ENCODE data around the gene ALK. TPM values are rescaled to one million over a fixed set of nuclear protein-coding genes. Genes with fewer than 3 reads are reported as not detected.

The ALK gene
- total RNA-seq, 1 donor from 2014 or later = not detected

DNA sequence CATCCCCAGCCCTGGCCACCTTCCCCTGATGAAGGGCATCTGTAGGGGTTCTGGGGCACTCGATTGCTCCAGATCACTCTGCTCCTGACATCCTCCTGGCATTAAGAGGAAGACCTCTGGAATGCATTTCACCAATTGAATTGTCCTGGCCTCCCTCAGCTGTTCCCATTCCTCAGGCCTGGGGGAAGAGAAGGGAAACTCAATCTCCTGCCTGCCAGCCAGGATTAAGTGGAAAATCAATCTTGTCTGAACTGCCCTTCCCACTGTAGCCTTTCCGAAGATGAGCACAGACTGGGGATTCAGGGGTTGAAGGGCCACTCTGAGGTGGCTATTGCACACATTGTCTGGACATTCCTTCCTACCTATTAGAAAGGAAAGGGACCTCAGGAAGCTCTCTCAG is 99.8 kb downstream of the ALK start:
- Mint-ChIP-seq H3K9me3 (ENCODE audit: low read depth) (peaks cover 10% of the 10 kb centered on the region), H3K4me1 (ENCODE audit: low read depth) (peaks cover 4% of the 10 kb centered on the region), H3K4me3 (ENCODE audit: low read depth) (no peak overlapping the region), H3K36me3 (ENCODE audit: insufficient read depth) (no peaks in the 10 kb centered on the region), H3K27me3 (no peaks in the 10 kb centered on the region), H3K27ac (no peak overlapping the region)
- TF ChIP-seq, protein P1, sequence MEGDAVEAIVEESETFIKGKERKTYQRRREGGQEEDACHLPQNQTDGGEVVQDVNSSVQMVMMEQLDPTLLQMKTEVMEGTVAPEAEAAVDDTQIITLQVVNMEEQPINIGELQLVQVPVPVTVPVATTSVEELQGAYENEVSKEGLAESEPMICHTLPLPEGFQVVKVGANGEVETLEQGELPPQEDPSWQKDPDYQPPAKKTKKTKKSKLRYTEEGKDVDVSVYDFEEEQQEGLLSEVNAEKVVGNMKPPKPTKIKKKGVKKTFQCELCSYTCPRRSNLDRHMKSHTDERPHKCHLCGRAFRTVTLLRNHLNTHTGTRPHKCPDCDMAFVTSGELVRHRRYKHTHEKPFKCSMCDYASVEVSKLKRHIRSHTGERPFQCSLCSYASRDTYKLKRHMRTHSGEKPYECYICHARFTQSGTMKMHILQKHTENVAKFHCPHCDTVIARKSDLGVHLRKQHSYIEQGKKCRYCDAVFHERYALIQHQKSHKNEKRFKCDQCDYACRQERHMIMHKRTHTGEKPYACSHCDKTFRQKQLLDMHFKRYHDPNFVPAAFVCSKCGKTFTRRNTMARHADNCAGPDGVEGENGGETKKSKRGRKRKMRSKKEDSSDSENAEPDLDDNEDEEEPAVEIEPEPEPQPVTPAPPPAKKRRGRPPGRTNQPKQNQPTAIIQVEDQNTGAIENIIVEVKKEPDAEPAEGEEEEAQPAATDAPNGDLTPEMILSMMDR (IDR thresholded peaks at IDR 0.05; ENCODE audit: unreplicated experiment) = no peak
- DNase-seq (ENCODE audit: low spot score, unreplicated experiment) = no peak

DNA sequence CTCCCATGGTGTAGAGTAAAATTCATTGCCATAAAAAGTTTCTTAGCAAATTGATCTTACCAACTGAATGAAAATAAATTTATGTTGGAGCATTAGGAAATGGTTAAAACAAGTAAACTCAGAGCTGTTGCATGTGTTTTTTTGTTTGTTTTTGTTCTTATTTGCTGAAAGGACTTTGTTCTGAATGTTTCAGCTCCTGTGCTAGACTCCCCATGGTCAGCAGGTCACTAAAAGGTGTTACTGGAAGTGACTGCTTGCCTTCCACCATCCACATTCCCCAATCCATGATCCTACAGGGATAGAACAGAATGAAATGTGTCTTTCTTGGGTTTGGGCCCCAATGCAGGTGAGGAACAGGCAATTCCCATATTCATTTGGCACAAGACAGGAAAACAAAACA is 101.8 kb downstream of the ALK start:
- no peak for DNase-seq (ENCODE audit: low spot score, unreplicated experiment)
- Mint-ChIP-seq H3K27ac (no peak overlapping the region), H3K4me1 (ENCODE audit: low read depth) (peaks cover 9% of the 10 kb centered on the region), H3K27me3 (no peaks in the 10 kb centered on the region), H3K9me3 (ENCODE audit: low read depth) (peaks cover 8% of the 10 kb centered on the region), H3K4me3 (ENCODE audit: low read depth) (no peak overlapping the region), H3K36me3 (ENCODE audit: insufficient read depth) (no peaks in the 10 kb centered on the region)
- TF ChIP-seq, protein P1 (IDR thresholded peaks at IDR 0.05; ENCODE audit: unreplicated experiment) = no peak

DNA sequence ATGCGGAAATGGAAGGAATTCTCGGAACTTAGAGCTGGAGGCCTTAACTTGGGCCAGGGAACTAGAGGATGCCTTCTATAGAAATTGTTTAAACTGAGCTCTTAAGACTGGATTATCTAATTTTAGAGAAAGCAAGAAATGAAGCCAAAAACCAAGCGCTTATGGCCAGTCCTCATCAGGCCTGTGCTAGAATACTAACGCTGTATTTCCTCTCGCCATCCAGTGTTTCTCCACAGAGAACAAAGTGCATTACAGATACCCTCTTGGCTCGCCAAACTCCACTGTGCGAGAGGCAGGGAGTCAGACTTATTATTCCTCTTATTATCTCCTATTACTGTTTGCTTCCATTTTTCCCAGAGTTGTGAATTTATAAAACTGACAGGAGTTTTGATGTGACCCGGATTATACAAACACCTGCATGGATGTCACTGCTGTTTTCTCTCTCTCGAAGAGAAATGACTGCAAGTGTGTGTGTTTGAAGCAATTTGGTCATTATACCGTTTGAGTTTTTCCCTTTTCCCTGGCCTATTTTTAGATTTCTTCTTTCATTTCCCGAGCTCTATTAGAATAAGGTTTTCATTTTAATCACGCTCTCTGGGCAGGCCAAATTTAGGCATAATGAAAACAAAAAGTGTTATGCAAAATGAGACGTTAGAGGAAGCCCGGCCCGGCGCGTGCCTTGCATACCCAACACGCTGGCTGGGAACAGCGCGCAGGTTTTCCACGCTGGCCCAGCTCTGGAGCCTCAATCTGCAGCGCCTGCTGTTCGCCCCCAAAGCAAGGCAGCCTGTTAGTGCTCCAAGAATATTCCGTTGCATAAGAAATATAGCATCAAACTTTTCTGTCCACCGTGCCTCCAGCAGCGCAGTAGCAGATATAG is 103.3 kb downstream of the ALK start:
- Mint-ChIP-seq H3K27me3 (no peaks in the 10 kb centered on the region), H3K9me3 (ENCODE audit: low read depth) (no peaks in the 10 kb centered on the region), H3K36me3 (ENCODE audit: insufficient read depth) (no peaks in the 10 kb centered on the region), H3K27ac (no peak overlapping the region), H3K4me1 (ENCODE audit: low read depth) (peaks cover 9% of the 10 kb centered on the region), H3K4me3 (ENCODE audit: low read depth) (no peak overlapping the region)
- TF ChIP-seq, protein P1 (IDR thresholded peaks at IDR 0.05; ENCODE audit: unreplicated experiment) = no peak
- no peak for DNase-seq (ENCODE audit: low spot score, unreplicated experiment)

DNA sequence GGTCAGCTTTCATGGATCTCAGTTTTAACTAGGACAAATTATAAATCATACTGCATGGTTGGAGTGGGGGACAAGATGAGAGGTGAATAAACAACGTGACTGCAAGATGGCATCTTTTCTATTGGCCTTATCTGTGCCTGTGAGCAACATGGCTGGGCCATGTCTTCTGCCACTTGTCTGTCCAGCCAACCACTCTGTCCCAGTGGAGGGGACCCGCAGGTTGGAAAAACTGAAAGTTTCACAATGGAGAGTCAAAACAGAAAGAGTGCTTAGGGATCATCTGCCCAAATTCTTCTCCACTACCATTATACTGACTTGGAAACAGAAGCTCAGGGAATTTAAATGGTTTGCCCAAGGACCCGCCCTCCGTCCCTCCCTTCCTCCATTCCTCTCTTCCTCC is 104.1 kb downstream of the ALK start:
- TF ChIP-seq, protein P1 (IDR thresholded peaks at IDR 0.05; ENCODE audit: unreplicated experiment) = no peak
- Mint-ChIP-seq H3K27ac (no peak overlapping the region), H3K4me1 (ENCODE audit: low read depth) (peaks cover 9% of the 10 kb centered on the region), H3K27me3 (no peaks in the 10 kb centered on the region), H3K4me3 (ENCODE audit: low read depth) (no peak overlapping the region), H3K9me3 (ENCODE audit: low read depth) (no peaks in the 10 kb centered on the region), H3K36me3 (ENCODE audit: insufficient read depth) (no peaks in the 10 kb centered on the region)
- no peak for DNase-seq (ENCODE audit: low spot score, unreplicated experiment)

DNA sequence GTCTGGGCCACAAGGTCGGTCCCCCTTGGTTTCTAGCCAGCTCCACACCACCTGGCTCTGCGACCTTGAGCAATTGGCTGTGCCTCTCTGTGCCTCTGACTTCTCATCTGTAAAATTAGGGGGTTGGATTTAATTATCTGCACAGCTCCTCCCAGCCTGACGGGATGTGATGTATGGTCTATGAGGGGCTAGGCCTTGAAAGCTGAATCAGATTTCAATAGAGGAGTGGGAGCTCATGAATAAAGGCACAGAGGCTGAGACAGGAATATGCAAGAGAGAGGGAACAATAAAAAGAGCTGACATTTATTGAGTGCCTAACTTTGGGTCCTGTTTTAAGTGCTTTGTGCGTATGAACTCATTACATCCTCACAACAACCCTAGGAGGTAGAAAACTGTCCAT is 104.7 kb downstream of the ALK start:
- Mint-ChIP-seq H3K4me1 (ENCODE audit: low read depth) (peaks cover 15% of the 10 kb centered on the region), H3K27me3 (no peaks in the 10 kb centered on the region), H3K9me3 (ENCODE audit: low read depth) (no peaks in the 10 kb centered on the region), H3K36me3 (ENCODE audit: insufficient read depth) (no peaks in the 10 kb centered on the region), H3K4me3 (ENCODE audit: low read depth) (no peak overlapping the region), H3K27ac (no peak overlapping the region)
- no peak for DNase-seq (ENCODE audit: low spot score, unreplicated experiment)
- TF ChIP-seq, protein P1 (IDR thresholded peaks at IDR 0.05; ENCODE audit: unreplicated experiment) = no peak
